Stomach (tissue), 4 donors: ENCODE measurements around the gene CHD6.

Experiments used
- POLR2A ChIP-seq, 4 donors: fragments of 450-650 bp; IDR thresholded peaks; one replicate each; pipeline ENCODE4 v1.6.1; 2016; ENCODE audit warnings: antibody characterized with exemption in 4 of 4, control low read depth in 2 of 4, mild to moderate bottlenecking in 1 of 4, moderate library complexity in 1 of 4
- POLR2AphosphoS5 ChIP-seq, 3 donors: sonication (generic); formaldehyde crosslinking; IDR thresholded peaks; one replicate each; pipeline ENCODE4 v1.6.1; 2016; ENCODE audit warnings: antibody characterized with exemption in 3 of 3
- TF ChIP-seq, protein P1 (sequence below), 7 experiments: fragments of 450-650 bp in 4 of 7; fragments of 200-600 bp in 3 of 7; sonication (generic) in 3 of 7; IDR thresholded peaks; one replicate each; pipeline ENCODE4 v1.5.1; 2016 to 2019; ENCODE audit warnings: antibody characterized with exemption in 7 of 7, control low read depth in 2 of 7, mild to moderate bottlenecking in 1 of 7

DNA sequence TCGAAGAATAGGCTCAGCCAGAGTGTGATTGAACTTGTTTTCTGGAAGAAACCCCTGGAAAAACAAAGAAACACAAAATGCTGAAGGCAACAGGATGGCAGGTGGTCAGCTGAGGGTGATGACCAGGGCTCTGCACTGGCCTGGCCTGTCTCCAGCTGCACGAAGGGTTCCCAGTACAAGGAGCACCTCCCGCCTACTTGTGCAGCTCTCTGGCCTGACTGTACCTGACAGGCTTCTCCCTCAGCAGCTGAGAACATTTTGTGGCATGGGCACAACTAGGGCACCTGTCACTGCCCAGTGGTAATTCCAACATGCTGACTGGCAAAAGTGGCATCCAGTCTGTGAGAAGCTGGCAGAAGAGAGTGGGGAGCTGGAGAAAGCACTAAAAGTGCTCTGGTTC, 212.7 kb downstream of the CHD6 start:
- TF ChIP-seq POLR2A (IDR thresholded peaks at IDR 0.05): no peak
- TF ChIP-seq, protein P1, sequence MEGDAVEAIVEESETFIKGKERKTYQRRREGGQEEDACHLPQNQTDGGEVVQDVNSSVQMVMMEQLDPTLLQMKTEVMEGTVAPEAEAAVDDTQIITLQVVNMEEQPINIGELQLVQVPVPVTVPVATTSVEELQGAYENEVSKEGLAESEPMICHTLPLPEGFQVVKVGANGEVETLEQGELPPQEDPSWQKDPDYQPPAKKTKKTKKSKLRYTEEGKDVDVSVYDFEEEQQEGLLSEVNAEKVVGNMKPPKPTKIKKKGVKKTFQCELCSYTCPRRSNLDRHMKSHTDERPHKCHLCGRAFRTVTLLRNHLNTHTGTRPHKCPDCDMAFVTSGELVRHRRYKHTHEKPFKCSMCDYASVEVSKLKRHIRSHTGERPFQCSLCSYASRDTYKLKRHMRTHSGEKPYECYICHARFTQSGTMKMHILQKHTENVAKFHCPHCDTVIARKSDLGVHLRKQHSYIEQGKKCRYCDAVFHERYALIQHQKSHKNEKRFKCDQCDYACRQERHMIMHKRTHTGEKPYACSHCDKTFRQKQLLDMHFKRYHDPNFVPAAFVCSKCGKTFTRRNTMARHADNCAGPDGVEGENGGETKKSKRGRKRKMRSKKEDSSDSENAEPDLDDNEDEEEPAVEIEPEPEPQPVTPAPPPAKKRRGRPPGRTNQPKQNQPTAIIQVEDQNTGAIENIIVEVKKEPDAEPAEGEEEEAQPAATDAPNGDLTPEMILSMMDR (IDR thresholded peaks at IDR 0.05): no peak
- no peak for TF ChIP-seq POLR2AphosphoS5 (IDR thresholded peaks at IDR 0.05)
